Mesodermal cell (in vitro differentiated cells): Measurements from ENCODE around the gene NUF2.

Experiments
- H3K27ac ChIP-seq: 2 replicates; pipeline ENCODE4 v1.7.0; 2013; ENCODE audit warnings: mild to moderate bottlenecking, low read depth, low read length, moderate library complexity; ENCODE audit not compliant: severe bottlenecking
- H3K36me3 ChIP-seq: 2 replicates; pipeline ENCODE4 v1.7.1; 2013; ENCODE audit warnings: mild to moderate bottlenecking, low read length, moderate library complexity; ENCODE audit not compliant: control insufficient read depth, insufficient read depth
- H3K4me1 ChIP-seq: one replicate; pipeline ENCODE4 v1.7.1; 2013; ENCODE audit warnings: mild to moderate bottlenecking, low read length; ENCODE audit not compliant: insufficient read depth, control insufficient read depth, poor library complexity, severe bottlenecking
- H3K4me3 ChIP-seq: 2 replicates; pipeline ENCODE4 v1.7.0; 2013; ENCODE audit warnings: low read length, control low read depth, mild to moderate bottlenecking; ENCODE audit not compliant: insufficient read depth, poor library complexity, severe bottlenecking; ENCODE audit errors: extremely low read depth
- H3K9me3 ChIP-seq: 2 replicates; pipeline ENCODE4 v1.7.1; 2013; ENCODE audit warnings: mild to moderate bottlenecking, low read length, moderate library complexity; ENCODE audit not compliant: control insufficient read depth
- WGBS, 2 experiments: methylation state at CpG; one replicate each; pipeline ENCODE4 v1.1.5; 2013; ENCODE audit warnings: missing lambda C conversion rate in 2 of 2; ENCODE audit not compliant: insufficient coverage in 2 of 2; 5-methylcytosine and 5-hydroxymethylcytosine counted together

NUF2 gene

GRCh38 chr1:163399976-163400601 is 78.3 kb downstream of the NUF2 start:
- Histone ChIP-seq H3K4me3 (no peak overlapping the region), H3K9me3 (no peaks in the 10 kb centered on the region), H3K4me1 (no peaks in the 10 kb centered on the region), H3K27ac (no peak overlapping the region), H3K36me3 (no peaks in the 10 kb centered on the region)
- 30 to 34% methylated on average over 7 to 9 of the region's 9 CpGs for WGBS, 2 experiments

- 79 to 89% methylated on average over 3 of the region's 3 CpGs for WGBS, 2 experiments
- Histone ChIP-seq H3K4me1 (no peaks in the 10 kb centered on the region), H3K36me3 (no peaks in the 10 kb centered on the region), H3K27ac (no peak overlapping the region), H3K9me3 (no peaks in the 10 kb centered on the region), H3K4me3 (no peak overlapping the region)
Observed at GRCh38 chr1:163401211-163401610, 79.5 kb downstream of the NUF2 start.
